IPS-NIHi7 (cell line): ENCODE data around the gene NTRK3.

Source experiments
- DNase-seq: peaks from one replicate; pipeline ENCODE4 v3.0.0; 2012; ENCODE audit warnings: mixed read lengths; ENCODE audit errors: extremely low spot score

NTRK3 gene

DNA sequence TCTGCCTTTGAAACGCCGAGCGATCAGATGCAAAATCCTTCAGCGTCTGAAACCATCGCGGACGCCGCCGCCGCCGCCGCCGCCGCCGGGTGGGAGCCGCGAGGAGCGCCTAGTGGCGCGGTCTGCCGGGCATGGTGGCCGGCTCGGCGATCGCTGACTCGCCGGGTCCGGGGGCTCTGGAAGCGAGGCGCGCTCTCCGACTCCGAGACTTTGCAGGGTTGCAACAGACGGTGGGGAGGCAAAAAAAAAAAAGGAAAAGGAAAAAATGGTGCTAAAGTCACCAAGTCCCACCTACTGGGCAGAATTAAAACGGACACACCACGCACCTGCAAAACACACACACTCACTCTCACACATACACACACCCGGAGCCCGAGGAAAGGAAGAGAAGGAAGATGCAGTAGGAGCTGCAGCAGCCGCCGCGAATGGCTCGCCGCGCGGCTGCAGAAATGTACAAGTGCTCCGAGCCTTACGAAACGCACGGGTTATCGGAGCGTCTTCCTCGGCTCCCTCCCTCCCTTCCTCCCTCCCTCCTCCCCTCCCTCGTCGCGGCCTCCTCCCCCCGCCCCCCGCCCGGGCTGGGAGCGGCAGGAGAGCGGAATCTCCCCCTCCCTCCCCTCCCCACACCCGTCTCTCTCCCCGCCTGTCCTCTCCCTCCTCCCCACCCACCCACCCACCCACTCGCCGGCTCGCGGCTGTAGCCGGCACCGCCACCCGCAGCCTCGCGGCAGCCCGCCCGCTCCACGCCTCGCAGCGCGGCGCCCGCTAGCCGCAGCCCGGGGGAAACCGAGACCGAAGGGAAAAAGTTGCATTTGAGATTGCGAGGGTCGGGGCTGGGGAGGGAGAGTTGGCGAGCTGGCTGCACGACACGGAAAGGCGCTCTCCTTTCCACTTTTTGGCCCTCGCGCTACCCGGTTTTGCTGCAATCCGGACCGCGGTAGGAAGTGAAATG is at the start of gene NTRK3:
Gene NTRK3, minus strand, starts transcription at position 461 of the 952 bp plus-strand sequence. CDS start 586 bp downstream, outside the sequence.
- DNase-seq: peak; percentile 62

GRCh38 chr15:88303395-88303794 is 46.9 kb upstream of the NTRK3 start:
- no peak for DNase-seq

GRCh38 chr15:88302373-88302772 is 45.8 kb upstream of the NTRK3 start:
- no peak for DNase-seq

GRCh38 chr15:88301311-88301710 is 44.8 kb upstream of the NTRK3 start:
- no peak for DNase-seq

DNA sequence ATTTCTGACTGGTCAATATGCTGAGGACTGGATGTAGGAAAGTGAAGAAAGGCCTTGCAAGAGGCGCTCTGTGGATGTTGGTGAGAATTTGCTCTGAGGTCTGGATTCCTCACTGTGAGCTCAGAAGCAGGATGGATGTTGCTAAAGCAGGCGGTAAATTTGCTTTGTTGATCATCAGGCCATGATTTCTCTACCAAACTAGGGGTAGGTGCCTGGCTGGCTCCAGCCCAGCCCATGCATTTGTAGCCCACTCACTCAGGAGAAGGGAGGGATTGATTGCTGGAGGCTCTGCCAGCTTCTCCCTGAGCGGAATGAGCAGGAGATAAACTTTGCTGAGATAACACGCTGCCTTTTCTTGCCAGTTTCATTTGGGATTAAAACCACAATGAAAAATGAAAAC is 44.3 kb upstream of the NTRK3 start:
- no peak for DNase-seq

GRCh38 chr15:88300089-88300488 is 43.5 kb upstream of the NTRK3 start:
- no peak for DNase-seq

DNA sequence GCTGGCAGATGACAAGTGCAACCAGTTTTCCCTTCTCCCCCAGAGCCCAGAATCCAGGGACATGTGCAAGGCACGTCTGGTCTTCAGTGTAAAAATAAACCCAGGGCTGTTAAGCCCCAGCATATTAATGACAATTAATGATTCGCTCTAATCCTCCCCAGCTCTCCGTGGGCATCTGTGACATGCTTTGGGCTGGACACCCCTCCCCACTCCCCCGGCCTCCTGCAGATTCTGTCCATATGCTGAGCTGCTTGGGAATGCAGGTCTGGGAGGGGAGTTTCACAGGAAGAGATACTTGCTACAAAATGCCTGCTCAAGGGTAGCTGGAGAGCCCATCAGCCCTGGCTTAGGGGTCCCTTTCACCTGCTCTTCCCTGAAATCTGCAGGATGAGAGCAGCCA is 43.0 kb upstream of the NTRK3 start:
- DNase-seq: peak; percentile 44

DNA sequence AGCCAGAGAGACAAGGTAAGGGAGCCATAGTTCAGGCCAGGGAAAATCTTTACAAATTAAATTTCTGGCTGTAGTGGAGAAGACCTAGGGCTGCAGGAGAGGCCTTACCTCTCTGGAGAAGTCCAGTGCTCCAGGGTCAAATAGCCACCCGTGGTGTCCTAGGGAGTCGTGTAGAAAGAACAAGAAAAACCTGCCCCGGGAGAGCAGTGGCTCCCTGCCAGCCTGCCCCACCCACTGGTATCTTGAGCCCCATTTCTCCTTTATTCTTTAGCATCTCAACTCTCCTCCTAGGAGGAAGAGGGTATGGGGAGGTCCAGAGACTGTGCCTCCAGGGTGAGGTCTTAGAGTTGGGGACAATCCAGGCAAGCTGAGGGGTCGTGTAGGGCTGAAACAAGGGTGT is 32.1 kb upstream of the NTRK3 start:
- no peak for DNase-seq

GRCh38 chr15:88288206-88288605 is 31.7 kb upstream of the NTRK3 start:
- no peak for DNase-seq

GRCh38 chr15:88284318-88284998 is 27.9 kb upstream of the NTRK3 start:
- peak; percentile 28 for DNase-seq

- DNase-seq: no peak
These were observed 26.1 kb upstream of the NTRK3 start for GRCh38 chr15:88282614-88283013.

DNA sequence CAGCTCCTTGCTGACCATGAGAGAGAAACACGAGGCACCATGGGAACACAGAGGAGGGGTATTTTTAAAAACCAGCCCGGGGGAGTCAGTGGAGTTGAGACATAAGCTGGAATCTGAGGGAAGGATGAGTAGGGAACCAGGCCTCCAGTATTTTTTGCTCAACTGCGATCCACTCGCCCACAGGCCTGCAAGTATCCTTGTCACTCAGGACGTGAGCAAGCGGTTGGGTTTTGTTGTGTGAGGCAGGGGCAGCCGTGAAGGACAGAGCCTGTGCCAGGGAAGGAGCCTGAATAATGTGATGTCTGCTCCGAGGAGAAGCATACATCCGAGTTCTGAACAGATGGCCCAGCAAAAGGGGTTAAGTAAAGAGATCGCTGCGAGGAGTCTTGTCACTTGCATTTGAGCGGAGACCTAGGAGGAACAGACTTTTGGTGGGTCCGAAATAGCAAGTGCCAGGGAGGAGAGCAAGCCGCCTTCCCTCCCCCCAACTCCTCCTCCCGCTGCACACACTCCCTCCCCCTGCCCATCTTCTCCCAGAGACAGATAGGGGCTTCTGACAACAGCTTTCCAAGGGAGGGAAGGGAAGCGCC is 20.4 kb upstream of the NTRK3 start:
- no peak for DNase-seq

GRCh38 chr15:88275804-88276203 is 19.3 kb upstream of the NTRK3 start:
- no peak for DNase-seq

DNA sequence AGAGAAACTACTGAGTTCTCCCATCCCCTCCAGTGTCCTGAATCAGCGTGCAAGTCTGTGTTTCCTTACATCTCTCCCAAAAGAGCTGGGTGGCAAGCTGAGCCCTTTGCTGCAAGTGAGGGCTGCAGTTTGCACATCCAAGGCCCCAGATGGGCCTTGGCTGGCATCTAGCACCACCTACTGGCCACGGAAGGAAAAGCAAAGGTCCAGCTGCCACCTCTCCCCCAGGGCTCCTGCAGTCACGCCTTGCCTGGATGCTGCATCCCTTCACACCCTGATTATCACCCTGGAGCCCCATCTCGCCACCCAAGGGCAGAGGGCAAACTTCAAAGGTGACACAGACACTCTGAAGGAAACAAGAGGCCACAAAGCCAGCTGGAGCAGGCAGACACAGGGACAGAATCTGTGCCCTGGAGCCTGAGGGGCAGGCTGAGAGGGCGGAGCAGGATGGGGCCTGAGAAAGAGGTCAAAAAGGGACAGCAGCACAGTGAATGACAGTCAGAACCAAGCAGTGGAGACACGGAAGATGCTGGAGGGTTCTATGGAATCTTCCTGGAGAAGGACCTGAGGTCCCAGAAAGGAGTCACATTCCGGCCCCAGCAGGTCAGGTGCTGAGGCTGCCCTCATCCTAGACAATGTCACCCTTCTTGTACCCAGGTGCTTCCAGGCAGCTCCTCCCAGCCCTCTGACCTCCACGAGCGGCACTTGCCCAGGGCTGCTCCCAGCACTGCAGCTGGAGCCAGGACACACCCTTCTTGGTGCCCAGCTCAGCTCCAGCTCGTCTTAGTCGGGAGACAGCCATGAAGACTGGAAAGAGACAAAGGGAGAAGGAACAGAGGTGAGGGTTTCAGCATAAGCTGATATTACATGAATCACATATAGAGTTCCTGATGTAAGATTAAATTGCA is 18.3 kb upstream of the NTRK3 start:
- peak; percentile 94 for DNase-seq

DNA sequence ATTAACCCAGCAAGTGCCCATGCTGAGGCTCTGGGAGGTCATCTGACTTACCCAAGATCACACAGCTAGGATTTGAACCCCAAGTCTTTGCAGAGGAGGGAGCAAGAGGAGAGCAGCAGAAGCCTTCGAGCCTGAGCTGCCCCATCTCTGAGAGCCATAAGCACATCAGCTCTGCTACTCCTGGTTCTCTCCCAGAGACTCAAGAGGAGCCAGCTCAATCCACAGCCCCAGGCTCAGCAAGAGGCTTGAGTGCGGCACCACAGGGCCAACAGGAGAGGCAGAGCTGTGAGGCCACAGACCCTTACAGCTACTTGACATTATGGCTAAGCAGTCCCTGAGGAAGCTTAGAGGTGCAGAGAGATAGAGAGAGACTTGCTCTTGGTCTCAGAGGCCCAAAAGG is 15.9 kb upstream of the NTRK3 start:
- no peak for DNase-seq

DNA sequence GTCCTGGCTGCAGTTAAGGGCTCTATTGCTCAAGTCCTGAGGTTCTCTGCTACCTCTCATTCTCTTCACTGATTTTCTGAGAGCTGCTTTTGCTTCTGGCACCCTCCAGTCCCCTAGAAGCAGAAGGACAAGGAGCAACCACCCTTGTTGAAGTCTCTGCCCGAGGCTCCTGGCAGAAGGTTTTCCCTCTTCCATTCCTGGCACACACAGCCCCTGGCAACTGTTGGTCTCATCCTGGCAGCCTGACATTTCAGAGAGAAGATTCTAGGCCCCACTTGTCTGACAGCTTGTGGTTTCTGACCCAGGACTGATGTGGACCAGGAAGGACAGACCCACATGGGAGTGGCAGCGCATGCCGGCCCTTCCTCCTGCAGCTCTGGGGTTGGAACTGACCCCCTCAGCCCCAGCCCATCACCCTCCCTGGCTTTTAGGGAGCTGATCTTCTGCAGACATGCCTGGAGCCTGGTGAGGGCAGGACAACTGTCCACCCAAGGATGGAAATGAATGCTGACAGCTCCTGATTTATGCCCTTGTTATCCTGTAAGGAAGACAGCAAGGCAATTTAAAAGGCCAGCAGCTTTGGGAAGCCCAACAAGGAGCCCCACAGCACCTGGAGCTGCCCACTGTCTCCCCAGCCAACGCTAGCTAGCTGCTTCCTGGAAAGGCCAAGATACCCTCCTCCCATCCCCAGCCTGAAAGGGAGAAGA is 13.0 kb upstream of the NTRK3 start:
- DNase-seq: no peak

DNA sequence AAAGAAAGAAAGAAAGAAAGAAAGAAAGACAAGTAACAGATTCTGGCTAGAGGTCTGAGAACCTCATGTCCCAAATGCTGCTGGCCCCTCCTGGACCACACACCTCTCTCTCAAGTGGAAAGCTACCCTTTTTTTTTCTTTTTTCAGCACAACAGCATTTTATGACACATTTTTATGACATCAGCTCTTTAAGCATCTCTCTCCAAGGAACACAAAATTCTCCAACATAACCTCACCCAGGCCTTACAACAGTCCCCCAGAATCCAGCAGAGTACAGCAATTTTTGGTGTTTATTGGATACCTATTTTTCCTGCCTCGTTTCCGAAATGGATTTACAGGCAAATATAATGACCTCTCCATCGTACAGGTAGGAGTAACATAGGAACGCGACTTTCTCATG is 11.2 kb upstream of the NTRK3 start:
- DNase-seq: no peak

GRCh38 chr15:88266170-88266569 is 9.6 kb upstream of the NTRK3 start:
- no peak for DNase-seq

DNA sequence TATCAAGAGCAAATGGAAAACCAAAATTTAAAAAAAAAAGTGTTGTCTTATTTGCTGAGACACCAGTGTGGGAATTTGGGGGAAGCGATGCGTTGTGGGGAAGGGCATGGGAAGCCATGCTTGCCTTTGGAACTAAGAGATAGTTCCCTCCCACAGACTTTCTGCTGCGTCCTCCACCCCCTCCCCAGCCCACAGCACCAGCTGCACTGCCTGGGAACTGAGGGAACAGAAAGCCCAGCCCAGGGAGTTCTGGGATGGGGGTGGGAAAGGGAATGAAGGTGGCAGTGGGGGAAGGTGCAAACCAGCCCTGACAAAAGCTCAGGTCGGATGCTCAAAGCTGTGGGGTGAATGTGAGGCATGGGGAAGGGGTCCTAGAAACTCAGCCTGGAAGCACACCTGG is 8.1 kb upstream of the NTRK3 start:
- DNase-seq: no peak

- peak; percentile 41 for DNase-seq
These were observed 5.5 kb upstream of the NTRK3 start for GRCh38 chr15:88262064-88262463.

- peak; percentile 78 for DNase-seq
These were observed 1.6 kb upstream of the NTRK3 start for GRCh38 chr15:88258093-88258641.
